ENCODE results near the gene SAMD10. TPM values are rescaled to one million over a fixed set of nuclear protein-coding genes. Genes with fewer than 3 reads are reported as not detected.

The SAMD10 gene
- 1 to 10 TPM in 3 of 4 donors, not detected in 1; 1.1 to 2.3 (median 2.0) TPM for total RNA-seq

- TF ChIP-seq, protein P1, sequence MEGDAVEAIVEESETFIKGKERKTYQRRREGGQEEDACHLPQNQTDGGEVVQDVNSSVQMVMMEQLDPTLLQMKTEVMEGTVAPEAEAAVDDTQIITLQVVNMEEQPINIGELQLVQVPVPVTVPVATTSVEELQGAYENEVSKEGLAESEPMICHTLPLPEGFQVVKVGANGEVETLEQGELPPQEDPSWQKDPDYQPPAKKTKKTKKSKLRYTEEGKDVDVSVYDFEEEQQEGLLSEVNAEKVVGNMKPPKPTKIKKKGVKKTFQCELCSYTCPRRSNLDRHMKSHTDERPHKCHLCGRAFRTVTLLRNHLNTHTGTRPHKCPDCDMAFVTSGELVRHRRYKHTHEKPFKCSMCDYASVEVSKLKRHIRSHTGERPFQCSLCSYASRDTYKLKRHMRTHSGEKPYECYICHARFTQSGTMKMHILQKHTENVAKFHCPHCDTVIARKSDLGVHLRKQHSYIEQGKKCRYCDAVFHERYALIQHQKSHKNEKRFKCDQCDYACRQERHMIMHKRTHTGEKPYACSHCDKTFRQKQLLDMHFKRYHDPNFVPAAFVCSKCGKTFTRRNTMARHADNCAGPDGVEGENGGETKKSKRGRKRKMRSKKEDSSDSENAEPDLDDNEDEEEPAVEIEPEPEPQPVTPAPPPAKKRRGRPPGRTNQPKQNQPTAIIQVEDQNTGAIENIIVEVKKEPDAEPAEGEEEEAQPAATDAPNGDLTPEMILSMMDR (IDR thresholded peaks at IDR 0.05; ENCODE audit: low read depth): no peak
Observed at GRCh38 chr20:63979557-63980316, at the start of gene SAMD10. SAMD10 (minus strand) TSS chr20:63979642; CDS start chr20:63979467, 175 bp downstream.

DNA sequence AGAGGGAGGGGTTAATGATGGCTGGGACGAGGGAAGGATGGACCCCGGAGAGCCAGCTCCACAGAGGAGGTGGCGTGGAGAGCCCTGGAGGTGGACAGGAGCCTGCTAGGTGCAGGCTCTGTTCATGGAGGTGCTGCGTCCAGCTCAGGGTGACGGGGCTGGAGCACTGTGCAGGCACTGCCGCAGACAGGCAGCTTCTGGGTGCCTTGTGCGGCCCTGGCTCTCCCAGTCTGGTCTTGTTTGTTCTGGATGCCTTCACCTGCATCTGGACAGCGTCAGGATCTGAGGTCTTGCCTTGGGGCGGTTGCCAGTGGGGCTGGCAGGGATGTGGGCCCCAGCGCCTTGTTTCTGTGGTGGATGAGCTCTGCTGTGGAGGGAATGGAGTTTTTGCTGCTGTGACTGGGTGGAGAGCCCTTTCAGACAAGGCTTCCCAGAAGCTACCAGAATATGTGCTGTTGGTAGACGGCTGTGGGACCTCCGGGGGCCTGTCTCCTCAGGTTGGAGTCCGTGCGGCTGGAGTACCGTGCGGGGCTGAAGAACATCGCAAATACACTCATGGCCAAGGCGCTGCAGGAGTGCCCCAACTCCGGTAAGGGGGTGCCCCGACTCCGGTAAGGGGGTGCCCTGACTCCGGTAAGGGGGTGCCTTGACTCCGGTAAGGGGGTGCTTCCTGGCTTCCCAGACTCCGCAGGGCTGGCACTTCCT is 48.7 kb upstream of the SAMD10 start:
- TF ChIP-seq, protein P1 (IDR thresholded peaks at IDR 0.05; ENCODE audit: low read depth): no peak

DNA sequence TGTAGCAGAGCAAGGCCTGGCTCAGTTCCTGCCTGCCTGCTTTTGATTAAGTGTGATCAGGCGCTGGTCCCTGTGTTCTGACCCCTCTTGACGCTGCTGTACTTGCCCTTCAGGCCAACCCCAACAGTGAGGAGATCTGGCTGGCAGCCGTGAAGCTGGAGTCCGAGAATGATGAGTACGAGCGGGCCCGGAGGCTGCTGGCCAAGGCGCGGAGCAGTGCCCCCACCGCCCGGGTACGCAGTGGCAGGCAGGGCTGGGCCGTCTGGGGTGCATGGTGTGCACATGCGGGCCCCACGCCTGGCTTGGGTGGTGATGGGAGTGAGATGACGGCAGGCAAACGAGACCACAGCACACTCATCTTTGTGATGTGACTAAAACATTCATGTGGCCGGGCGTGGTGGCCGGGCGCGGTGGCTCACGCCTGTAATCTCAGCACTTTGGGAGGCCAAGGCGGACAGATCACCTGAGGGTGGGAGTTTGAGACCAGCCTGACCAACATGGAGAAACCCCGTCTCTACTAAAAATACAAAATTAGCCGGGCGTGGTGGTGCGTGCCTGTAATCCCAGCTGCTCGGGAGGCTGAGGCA is 46.5 kb upstream of the SAMD10 start:
- TF ChIP-seq, protein P1 (IDR thresholded peaks at IDR 0.05; ENCODE audit: low read depth): no peak

DNA sequence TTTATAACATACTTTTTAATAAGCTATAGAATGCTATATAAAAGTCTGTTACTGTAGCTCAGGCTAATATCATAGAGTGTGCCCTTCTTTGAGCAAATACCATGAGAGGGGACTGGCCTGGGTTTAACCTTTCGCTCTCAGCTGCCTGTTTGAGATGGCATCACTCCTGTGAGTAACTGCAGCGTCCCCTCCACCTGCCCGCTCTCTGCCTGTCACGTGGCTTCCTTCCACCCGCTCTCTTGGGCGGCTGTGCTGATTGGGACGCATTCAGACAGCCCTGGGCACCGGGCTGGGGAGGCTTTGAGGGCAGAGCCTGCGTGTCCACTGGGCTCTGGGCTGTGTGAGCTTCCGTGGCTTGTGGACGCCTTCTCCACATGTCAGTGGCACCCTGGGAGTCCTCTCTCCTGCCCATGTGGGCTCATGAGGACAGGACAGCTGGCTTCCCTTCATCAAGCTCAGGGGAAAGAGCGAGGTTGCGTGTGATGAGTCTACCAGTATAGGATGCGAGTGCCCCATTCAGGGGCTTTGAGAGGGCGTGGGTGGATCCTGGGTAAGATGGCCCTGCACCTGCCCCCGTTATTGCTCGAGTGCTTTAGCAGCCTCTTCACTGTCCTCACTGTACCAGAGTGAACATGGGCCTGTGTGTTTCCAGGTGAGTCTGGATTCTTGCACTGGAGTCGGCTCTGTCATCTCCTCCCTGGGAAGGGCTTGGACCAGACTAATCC is 45.8 kb upstream of the SAMD10 start:
- TF ChIP-seq, protein P1 (IDR thresholded peaks at IDR 0.05; ENCODE audit: low read depth): no peak

DNA sequence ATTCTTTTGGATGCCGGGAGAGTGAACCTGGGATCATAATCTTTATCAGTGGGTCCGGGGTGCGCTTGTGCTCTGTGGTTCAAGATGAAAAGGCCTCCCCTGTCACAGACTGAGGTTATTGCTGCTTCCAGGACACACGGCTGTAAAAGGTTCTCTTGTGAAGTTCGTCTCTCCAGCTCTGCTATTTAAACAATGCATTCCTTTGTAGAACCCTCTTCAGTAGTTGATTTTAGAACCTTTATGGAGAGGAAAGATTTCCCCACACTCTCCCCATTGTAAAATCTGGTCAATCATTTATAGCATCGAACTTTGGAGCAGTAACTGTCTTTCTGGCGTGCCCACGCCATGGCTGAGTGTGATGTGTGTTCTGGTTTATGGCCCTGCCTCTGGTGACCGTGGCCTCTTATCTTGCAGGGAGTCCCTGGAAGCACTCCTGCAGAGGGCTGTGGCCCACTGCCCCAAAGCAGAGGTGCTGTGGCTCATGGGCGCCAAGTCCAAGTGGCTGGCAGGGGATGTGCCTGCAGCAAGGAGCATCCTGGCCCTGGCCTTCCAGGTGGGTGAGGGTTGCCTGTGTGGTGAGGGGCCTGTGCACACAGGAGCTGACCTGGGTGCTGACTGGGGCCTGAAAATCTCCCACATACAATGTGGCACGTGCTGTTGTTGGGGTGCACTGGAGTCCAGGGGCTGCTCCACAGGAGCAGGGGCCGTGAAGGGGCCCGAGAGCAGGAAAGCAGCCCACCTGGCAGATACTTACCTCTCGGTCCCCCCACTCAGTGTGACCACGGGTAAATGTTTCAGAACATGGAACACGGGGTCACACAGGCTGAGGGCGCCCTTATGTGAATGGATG is 44.9 kb upstream of the SAMD10 start:
- TF ChIP-seq, protein P1 (IDR thresholded peaks at IDR 0.05; ENCODE audit: low read depth): no peak

- TF ChIP-seq, protein P1 (IDR thresholded peaks at IDR 0.05; ENCODE audit: low read depth): no peak
Observed at GRCh38 chr20:64023361-64024140, 44.1 kb upstream of the SAMD10 start.
